AG04450 (cell line): Measurements from ENCODE around the gene PARD3B. TPM values are rescaled to one million over a fixed set of nuclear protein-coding genes. Genes with fewer than 3 reads are reported as not detected.
A peak's percentile ranks its signal among the peaks of the same experiment; 100 is the strongest.

Experiments
- CTCF ChIA-PET: fragments of 300-600, 350-600 bp; formaldehyde crosslinking; extraction: SDS; loops from one replicate; lab custom pipeline; 2022; ENCODE audit warnings: antibody characterized with exemption, inconsistent platforms; lab: Charles Lee
- POLR2A ChIA-PET: fragments of 350-600 bp; formaldehyde crosslinking; extraction: SDS; loops from one replicate; lab custom pipeline; 2021; ENCODE audit warnings: antibody characterized with exemption, inconsistent platforms; lab: Yijun Ruan, JAX
- DNase-seq: peaks from one replicate; pipeline ENCODE4 v3.0.0-alpha.2; 2011; ENCODE audit warnings: low read depth, low spot score
- H3K27ac ChIP-seq: one replicate; pipeline ENCODE4 v1.5.1; 2012; ENCODE audit warnings: low read depth, low read length, control low read depth
- H3K27me3 ChIP-seq: one replicate; pipeline ENCODE4 v1.6.0; 2012; ENCODE audit warnings: low read length; ENCODE audit not compliant: control insufficient read depth, insufficient read depth
- H3K4me3 ChIP-seq: 2 replicates; pipeline ENCODE4 v1.5.1; 2011; ENCODE audit warnings: mild to moderate bottlenecking, low read depth, low read length, control low read depth
- H3K9me3 ChIP-seq: 2 replicates; pipeline ENCODE4 v1.5.1; 2012; ENCODE audit warnings: low read length; ENCODE audit not compliant: control insufficient read depth, insufficient read depth
- polyA plus RNA-seq: library from polyadenylated mRNA; depleted of rRNA; stranded (reverse); fragments of >200 nt; gene quantifications from 2 replicates; pipeline ENCODE4 v1.2.3, GENCODE V29; 2011
- TF ChIP-seq, protein P1 (sequence below): IDR thresholded peaks from 2 replicates; pipeline ENCODE4 v1.5.1; 2011; ENCODE audit warnings: low read depth, low read length, control low read depth, inconsistent platforms

The PARD3B gene
- polyA plus RNA-seq, 1 experiment: 8.5 TPM

DNA sequence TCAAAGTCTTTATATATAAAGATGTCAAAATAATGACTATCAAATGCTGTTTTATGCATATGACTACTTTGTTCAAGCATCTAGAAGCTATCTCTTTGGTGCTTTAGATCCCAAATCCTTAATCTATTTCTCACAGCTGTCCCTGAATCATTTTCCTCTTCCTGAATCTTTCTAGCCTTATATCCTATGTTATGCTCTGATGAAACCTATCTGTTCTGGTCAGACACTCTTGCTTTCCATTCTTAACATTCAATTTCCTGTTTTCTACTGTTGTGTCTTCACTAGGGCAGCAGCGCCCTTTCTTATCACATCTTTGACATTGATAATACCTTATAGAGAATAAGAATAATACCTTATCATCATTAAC, 6.3 kb upstream of the PARD3B start:
- TF ChIP-seq, protein P1, sequence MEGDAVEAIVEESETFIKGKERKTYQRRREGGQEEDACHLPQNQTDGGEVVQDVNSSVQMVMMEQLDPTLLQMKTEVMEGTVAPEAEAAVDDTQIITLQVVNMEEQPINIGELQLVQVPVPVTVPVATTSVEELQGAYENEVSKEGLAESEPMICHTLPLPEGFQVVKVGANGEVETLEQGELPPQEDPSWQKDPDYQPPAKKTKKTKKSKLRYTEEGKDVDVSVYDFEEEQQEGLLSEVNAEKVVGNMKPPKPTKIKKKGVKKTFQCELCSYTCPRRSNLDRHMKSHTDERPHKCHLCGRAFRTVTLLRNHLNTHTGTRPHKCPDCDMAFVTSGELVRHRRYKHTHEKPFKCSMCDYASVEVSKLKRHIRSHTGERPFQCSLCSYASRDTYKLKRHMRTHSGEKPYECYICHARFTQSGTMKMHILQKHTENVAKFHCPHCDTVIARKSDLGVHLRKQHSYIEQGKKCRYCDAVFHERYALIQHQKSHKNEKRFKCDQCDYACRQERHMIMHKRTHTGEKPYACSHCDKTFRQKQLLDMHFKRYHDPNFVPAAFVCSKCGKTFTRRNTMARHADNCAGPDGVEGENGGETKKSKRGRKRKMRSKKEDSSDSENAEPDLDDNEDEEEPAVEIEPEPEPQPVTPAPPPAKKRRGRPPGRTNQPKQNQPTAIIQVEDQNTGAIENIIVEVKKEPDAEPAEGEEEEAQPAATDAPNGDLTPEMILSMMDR: no peak
- no peaks in the 10 kb centered on the region for H3K9me3 ChIP-seq
- H3K27ac ChIP-seq: no peak overlapping the region
- no peaks in the 10 kb centered on the region for H3K27me3 ChIP-seq
- no peak overlapping the region for H3K4me3 ChIP-seq
- no peak for DNase-seq
- POLR2A ChIA-PET: interaction anchor here (0.7 to 1.5 kb wide), 2 partner anchors 51 to 70 kb away, joined by 3 to 9 read pairs; no protein-coding TSS in a partner anchor
- CTCF ChIA-PET: interaction anchor here (0.8 to 1.1 kb wide), 2 partner anchors 19 to 203 kb away, joined by 3 to 9 read pairs; no protein-coding TSS in a partner anchor

DNA sequence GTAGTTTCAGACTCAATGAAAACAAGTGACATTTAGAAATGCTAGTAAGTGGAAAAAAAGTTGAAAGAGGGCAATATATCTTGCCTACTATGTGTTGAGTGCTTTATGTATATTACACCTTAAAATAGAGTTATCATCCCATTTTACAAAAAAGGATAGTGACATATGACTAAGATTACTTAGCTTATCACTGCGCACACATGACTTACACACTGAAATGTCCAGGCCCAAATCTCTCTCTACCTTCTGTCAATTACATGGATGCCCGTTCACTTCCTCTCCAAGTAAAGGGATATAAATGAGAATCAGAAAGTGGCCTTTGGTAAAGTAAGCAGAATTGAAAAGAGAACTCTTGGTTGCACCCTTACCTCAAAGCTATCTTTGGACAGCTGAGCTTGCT, 3.6 kb upstream of the PARD3B start:
- Histone ChIP-seq H3K9me3 (no peaks in the 10 kb centered on the region), H3K27me3 (no peaks in the 10 kb centered on the region), H3K4me3 (no peak overlapping the region), H3K27ac (no peak overlapping the region)
- CTCF ChIA-PET: interaction anchor here (0.6 to 1.5 kb wide), 2 partner anchors 51 to 1385 kb away, joined by 3 to 4 read pairs; no protein-coding TSS in a partner anchor
- TF ChIP-seq, protein P1: no peak
- DNase-seq: no peak
- POLR2A ChIA-PET: no interaction called here

DNA sequence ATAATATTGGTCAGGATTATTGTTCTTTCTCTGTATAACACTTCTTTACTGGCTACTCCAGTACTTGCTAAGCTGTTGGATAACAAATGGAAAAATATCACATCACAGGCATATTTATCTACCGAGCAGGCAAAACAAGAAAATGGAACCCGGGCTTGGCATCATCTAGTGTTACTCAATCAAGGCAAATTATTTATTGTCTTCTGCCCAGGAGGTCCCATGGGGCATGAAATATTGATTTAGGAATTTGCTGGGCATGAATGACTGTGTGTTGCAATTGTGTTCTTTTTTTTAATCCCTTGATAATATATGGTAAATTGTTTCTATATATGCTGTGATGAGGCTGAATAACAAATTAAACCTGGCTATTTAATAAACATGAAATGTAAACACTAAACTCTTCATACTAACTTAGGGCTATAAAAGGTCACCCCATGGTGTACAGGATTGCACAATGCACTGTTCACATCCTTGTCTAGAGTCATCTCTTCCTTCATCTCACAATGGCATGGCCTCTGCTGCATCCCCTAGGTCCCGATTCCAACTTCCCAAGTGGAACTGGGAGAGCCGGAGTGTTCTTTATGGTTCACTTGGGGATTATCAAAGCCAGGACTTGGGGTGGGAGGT, 2.2 kb upstream of the PARD3B start:
- POLR2A ChIA-PET: no interaction called here
- H3K27me3 ChIP-seq: no peaks in the 10 kb centered on the region
- H3K27ac ChIP-seq: no peak overlapping the region
- CTCF ChIA-PET: interaction anchor here (1.0 kb wide), 1 partner anchor 83 kb away, joined by 3 read pairs; no protein-coding TSS in a partner anchor
- no peaks in the 10 kb centered on the region for H3K9me3 ChIP-seq
- TF ChIP-seq, protein P1: no peak
- no peak for DNase-seq
- H3K4me3 ChIP-seq: no peak overlapping the region

DNA sequence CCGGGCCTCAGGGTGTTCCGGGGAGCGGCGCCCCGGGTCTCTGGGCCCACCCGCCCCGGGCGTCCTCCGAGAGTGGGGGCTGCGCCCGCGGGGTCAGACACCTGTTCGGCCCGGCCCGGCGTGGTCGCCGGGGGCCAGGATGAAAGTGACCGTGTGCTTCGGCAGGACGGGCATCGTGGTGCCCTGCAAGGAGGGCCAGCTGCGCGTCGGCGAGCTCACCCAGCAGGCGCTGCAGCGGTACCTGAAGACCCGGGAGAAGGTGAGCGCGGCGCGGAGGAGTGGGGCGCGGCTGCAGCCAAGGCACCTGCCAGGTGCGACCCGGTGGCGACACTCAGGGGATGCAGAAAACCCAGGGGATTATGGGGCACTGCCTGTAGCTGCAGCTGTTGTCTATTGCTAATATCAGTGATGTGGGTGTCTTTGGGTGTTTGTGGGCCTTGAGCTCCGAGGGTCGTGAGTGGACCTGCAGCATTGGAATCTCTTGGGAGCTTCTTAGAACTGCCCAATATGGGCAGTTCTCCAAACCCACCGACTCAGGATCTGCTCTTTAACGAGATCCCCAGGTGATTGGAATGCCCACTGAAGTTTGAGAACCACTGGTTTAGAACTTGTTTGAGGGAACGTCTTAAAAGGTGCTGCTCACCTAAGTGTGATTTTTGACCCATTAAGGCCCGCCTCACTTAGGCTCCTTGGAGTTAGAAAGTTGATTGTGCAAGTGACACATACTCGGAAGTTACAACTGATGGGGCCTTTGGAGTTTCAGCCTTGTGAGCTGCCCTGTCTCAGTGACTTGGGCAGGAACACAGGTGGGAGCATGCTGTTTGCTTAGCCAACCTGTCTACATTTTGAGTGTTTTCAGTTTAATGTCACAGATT, 823 bp downstream of the PARD3B start:
- ChIA-PET CTCF (interaction anchor here (1.2 to 1.7 kb wide), 2 partner anchors 146 to 1130 kb away, joined by 4 to 12 read pairs; no protein-coding TSS in a partner anchor), POLR2A (no interaction called here)
- no peaks in the 10 kb centered on the region for H3K27me3 ChIP-seq
- no peak for DNase-seq
- H3K9me3 ChIP-seq: no peaks in the 10 kb centered on the region
- no peak overlapping the region for H3K27ac ChIP-seq
- TF ChIP-seq, protein P1: no peak
- peak overlapping the region; percentile 83 for H3K4me3 ChIP-seq
